CD4-positive, alpha-beta T cell treated with Interferon gamma for 1 hour (primary cell): ENCODE measurements around the gene RAB43.
"Not testable (repeated sequence)": the region's sequence is repeated elsewhere in the genome, so short reads cannot be mapped to it uniquely, and the experiment has no call there.

ENCODE experiments used
- DNase-seq: peaks from one replicate; pipeline ENCODE4 v3.0.0-alpha.2; 2020

The RAB43 gene

GRCh38 chr3:129121016-129121791 is 400 bp downstream of the RAB43 start:
- DNase-seq = no peak

- DNase-seq = peak; percentile 89
Observed at GRCh38 chr3:129120254-129121004, 1.2 kb downstream of the RAB43 start.

DNA sequence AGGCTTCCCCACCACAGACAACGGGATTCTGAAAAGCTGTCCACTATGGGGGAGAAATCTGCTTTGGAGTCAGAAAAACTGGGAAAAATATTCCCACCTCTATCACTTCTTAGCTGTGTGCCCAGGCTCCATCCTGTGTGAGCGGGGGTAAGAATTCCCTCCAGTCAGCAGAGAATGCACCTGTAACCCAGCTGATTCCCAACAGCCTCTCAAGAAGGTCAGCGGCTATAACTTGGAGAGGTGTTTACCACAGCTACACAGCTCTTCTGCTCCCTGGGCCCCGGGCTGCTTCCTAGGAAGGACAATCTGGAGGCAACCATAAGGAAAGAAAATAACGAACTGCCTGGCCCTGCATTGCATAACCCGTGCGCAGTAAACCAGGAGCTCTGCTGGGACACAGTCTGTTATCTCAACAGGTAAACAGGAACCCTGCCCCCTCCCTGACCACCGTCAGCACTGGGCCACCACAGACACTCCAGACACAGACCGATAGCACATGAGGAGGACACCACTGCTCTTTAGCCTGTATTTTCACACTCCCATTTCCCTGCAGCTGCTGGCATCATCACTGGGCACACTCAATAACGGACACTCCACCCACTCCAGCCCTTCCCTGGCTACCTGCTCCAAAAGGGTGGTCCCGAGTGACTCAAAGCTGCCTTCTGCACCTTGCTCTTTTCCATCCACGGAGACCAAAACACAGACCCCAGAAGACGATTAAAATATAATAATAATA is 2.1 kb downstream of the RAB43 start:
- no peak for DNase-seq

DNA sequence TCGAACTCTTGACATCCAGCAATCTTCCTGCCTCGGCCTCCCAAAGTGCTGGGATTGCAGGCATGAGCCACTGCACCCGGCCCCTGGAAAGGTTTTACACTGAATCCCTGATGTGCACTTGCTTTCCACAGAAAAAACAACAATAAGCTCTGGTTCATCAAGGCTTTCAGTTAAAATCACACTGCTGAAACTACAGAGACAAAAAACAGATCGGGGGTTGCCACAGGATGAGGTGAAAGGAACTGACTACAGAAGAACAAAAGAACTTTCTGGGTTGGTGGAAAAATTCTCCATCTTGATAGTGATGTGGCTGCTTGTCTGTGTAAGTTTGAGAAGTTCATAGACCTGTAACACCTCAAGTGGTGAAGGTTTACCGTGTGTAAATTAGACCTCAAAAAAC is 2.9 kb downstream of the RAB43 start:
- peak; percentile 36 for DNase-seq

DNA sequence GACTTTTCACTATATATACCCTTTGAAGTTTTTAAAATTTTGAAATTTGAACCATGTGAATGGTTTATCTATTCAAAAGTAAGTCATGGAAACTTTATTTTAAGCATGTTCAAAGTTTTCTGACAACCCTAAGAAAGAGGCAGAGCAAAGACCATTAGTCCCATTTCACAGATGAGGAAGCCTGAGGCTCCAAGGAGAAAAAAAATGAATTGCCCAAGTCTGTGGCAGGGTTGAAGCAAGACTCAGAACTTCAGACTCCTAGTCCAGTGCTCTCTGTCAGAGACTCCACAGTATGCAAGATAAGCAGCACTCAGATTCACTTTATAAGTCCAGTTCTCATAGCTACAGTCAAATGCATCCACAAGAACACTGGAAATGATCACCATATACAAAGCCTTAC is 4.5 kb downstream of the RAB43 start:
- DNase-seq = no peak

- no peak for DNase-seq
Observed at GRCh38 chr3:129116482-129116946, 5.1 kb downstream of the RAB43 start.

DNA sequence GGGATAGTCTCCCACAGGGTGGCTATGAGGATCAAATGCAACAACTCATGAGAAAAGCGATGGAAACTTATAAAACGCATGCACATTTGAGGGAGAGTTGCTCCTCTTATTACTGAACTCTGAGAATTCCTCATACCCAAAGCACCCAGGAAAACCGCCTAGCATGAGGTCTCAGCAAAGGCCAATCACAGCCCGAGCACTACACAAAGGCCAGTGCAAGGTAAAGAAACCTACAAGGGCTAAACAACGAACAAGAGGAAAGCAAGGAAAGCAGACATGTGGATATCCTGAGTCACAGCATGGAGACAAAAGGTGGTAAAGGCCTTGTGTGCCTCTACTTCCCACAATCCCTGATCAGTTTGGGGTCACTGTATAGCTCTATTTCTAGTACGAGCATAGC is 7.1 kb downstream of the RAB43 start:
- no peak for DNase-seq

GRCh38 chr3:129112308-129113052 is 9.1 kb downstream of the RAB43 start:
- no peak for DNase-seq

DNA sequence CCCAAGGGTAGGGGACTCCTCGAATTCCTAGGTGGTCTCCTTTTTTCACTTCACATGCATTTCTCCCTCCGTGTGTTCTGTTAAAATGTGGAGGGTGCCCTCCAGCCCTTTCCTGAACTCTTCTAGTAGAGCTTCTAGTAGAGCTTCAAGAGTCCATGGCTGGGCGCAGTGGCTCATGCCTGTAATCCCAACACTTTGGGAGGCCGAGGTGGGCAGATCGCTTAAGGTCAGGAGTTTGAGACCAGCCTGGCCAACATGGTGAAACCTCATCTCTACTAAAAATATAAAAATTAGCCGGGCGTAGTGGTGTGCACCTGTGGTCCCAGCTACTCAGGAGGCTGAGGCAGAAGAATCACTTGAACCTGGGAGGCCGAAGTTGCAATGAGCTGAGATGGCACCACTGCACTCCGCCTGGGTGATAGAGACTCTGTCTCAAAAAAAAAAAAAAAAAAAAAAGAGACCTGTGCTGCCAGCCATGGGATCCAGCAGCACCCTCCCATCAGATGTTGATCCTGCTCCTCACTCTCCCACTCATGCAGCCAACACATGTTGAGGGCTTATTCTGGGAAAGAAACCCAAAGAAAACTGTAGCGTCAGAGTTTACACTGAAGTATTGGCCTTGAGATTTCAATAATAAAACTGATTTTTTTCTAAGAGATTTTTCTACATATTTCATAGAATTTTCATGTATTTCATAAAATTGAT is 10.4 kb downstream of the RAB43 start:
- not testable (repeated sequence) for DNase-seq

- no peak for DNase-seq
Observed at GRCh38 chr3:129107793-129108192, 13.8 kb downstream of the RAB43 start.

DNA sequence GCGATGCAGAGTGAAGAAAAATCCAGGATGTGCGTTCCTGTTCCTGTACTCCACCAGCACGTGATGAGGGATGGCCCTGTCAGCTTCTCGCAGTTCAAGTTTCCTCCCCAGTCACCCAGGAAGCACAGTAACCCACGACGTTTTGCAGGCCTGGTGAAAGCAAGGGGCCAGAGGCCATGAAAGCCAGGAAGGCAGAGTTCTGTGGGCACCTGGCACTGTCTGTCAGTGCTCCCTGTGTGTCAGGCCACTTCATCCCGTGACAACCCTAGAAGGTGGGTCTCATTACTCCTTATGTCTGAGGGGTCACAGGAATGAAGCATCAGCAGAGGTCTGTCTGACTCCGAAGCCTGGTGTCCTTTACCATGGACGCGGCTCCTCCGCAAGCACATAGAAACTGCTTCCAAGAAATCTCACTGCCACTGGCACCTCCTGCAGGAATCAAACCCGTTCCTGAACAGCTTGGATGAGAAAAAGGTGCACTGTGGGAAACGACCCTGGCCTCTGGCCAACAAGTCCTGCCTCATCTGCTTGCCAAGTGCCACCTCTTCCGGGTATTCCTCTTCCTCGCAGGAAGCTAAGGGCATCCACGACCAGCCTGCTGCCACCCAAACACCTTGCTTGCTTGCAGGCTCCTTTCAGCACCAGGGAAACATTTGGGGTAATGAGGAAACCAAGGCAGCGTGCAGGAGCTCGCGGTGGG is 14.6 kb downstream of the RAB43 start:
- DNase-seq = no peak

DNA sequence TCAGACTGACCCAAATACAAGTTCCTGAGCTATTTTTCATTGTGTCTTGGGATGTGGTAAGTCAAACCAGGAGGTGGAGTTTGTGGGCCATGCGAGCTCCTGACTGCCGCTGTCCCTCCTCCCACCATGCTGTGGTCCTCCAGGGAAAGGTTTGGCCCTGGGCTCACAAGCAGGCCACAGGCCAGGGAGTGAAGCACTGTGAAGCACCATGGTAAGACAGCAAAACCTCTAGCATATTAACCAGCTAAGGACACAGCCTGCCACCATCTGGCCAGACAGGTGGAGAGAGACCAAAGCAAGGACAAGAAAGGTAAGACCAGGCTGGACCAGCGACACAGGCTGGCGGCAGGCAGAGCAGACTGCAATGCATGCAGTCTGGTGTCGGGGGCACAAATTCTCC is 15.3 kb downstream of the RAB43 start:
- no peak for DNase-seq

DNA sequence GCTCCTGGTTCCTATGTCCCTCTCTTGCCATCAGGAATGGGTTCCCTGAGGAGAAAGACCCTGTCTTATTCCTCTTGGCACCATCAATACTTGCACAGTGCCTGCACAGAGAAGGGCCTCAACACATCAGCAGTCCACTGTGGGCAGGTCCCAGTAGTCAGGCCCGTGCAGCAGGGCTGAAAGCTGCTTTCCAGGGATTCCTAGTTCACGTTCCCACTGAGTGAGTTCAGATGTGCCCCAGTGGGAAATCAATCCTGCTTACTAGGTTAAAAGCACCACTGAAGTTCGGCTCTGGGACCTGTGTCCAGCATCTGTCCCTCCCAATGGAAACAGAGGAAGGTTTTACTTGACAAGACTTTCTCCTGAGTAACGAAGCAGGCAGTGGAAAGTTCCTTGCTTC is 15.7 kb downstream of the RAB43 start:
- no peak for DNase-seq

GRCh38 chr3:129104498-129105079 is 17.0 kb downstream of the RAB43 start:
- DNase-seq = no peak

DNA sequence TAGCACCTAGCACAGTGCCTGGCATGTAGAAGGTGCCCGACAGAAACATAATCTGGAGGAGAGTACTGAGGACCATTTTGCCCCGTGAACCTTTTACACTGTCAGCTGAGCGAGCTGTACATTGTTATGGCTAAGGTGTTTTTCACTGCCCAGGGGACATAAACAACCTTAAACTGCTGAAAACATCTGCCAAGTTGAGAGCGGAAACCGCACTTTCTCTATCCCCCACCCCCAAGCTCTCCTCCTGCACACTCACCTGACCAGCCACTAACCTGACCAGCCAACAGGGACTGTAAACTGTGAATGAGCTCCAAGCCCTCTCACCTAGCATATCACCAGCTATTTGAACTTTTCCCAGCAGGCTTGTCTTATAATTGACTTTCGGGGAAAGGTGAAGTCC is 17.6 kb downstream of the RAB43 start:
- no peak for DNase-seq

DNA sequence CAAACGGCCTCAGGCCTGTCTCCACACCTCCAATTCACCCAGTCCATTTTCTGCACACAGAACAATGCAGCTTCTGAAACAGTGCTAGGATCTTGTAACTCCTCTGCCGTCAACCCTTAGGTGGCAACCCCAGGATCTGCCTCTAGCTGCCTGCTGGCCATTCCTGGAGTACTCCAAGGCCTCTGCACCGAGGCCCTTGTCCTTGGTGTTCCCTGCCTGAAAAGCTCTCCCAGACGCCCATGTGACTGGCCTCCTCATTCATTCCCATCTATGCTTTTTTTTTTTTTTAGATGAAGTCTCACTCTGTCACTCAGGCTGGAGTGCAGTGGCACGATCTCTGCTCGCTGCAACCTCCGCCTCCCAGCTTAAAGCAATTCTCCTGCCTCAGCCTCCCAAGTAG is 18.3 kb downstream of the RAB43 start:
- no peak for DNase-seq

- no peak for DNase-seq
Observed at GRCh38 chr3:129101370-129102138, 20.1 kb downstream of the RAB43 start.

DNA sequence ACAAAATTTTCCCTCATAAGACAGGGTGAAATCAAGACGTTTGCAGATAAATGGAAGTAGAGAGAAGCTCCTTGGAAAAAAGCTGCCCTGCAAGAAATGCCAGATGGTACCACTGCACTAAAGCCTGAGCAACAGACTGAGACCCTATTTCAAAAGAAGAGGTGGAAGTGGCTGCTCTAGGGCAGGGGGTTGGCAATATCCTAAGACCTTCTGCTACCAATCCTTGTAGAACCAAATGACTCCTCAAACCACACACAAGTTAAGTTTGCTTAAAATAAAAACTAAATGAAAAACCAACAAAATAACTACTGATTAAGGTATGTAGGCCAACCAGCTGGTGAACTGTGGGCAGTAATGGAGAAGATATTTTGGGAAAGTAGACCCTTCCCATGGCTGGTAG is 21.3 kb downstream of the RAB43 start:
- DNase-seq = no peak

DNA sequence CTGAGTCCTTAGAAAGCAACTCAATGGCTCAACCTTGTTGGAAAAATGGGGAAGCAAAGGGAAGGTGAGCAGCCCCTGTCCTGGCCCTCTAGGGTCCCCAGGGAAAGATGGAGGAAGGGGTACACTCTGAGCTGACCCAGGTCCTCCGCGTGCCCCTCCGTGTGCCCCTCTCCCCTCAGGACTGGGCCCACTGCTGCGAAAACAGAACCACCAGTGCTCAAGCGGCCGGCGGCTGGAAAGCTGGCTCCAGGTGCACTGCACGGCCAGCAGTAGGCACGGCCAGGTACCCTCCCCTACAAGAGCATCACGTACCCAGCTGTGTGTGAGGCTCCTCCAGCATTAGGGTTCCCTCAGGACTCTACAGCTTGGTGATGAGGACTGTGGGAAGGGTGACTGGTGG is 26.3 kb downstream of the RAB43 start:
- DNase-seq = no peak

DNA sequence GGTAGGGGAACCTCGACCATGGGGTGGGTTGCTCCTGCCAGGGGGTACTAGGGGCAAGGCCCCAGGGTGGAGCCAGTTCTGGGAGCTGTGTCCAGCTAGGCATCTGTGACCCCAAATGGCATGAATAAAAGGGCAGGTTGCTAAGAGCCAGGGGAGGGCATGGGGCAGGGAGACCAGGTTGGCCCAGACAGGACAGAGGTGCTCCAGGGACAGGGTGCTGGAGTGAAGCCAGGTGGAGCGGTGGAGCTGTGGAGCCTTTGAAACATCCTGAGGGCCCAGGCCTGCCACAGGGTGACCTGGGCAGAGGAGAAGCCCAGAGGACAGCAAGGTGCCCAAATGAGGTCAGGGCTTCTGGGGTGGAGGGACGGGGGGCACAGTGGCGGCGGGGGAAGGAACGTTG is 33.3 kb downstream of the RAB43 start:
- not testable (repeated sequence) for DNase-seq
